Measurements from ENCODE around the gene GLIPR1.
"Not testable (repeated sequence)": the region's sequence is repeated elsewhere in the genome, so short reads cannot be mapped to it uniquely, and the experiment has no call there.

The GLIPR1 gene

DNA sequence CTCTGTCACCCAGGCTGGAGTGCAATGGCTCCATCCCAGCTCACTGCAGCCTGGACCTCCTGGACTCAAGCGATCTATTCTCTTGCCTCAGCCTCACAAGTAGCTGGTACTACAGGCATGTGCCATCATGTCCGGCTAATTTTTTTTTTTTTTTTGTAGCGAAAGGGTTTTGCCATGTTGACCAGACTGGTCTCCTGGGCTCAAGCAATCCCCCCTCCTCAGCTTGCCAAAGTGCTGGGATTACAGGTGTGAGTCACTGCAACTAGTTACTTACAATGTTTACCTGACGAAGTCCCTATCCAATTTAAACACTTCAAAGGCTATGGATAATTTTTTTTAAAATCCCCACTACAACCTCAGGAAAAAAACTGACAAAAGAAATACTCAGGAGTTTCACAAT lies 29.1 kb downstream of the GLIPR1 start:
- Histone ChIP-seq H3K79me1 (ENCODE audit: low read depth, low read length) (peaks cover 2% of the 10 kb centered on the region), H2AK5ac (ENCODE audit: low read depth, low read length) (no peak overlapping the region), H2BK5ac (ENCODE audit: low read length) (no peak overlapping the region), H3K9ac (ENCODE audit: low read depth, low read length, poor library complexity) (no peak overlapping the region), H2BK12ac (ENCODE audit: low read length) (no peak overlapping the region), H3K18ac (ENCODE audit: low read length) (no peak overlapping the region), H3K14ac (ENCODE audit: low read length) (no peak overlapping the region), H3K27me3 (ENCODE audit: control insufficient read depth in 3 of 3, insufficient read depth in 3 of 3, low read depth in 1 of 3, low read length in 3 of 3) (no peaks in the 10 kb centered on the region), H2AFZ (ENCODE audit: low read length) (no peak overlapping the region), H4K8ac (ENCODE audit: low read depth, low read length) (no peak overlapping the region), H4K91ac (ENCODE audit: low read depth, low read length, poor library complexity) (no peak overlapping the region), H3K4ac (ENCODE audit: low read length) (no peak overlapping the region), H3K4me1 (ENCODE audit: control insufficient read depth in 2 of 2, insufficient read depth in 1 of 2, low read depth in 1 of 2, low read length in 2 of 2) (peaks cover 2 to 10% of the 10 kb centered on the region in 2 donors), H3K4me2 (ENCODE audit: insufficient read depth, low read length, poor library complexity, severe bottlenecking) (no peak overlapping the region), H3K27ac (replicated peaks; ENCODE audit: low read length) (no peak overlapping the region), H2BK15ac (ENCODE audit: low read length) (no peak overlapping the region), H3K23ac (ENCODE audit: low read depth, low read length, poor library complexity) (no peak overlapping the region), H3K4me3 (ENCODE audit: low read length in 2 of 2) (no peak overlapping the region), H3K36me3 (replicated peaks in 1 of 2; ENCODE audit: control insufficient read depth in 2 of 2, insufficient read depth in 2 of 2, low read length in 2 of 2) (peaks cover 0 to 45% of the 10 kb centered on the region in 2 donors), H3K9me3 (replicated peaks in 1 of 2; ENCODE audit: control insufficient read depth in 2 of 2, insufficient read depth in 1 of 2, low read depth in 1 of 2, low read length in 2 of 2) (no peaks in the 10 kb centered on the region), H2BK120ac (ENCODE audit: low read depth, low read length) (no peak overlapping the region)
- WGBS, 2 donors (ENCODE audit: extremely low coverage in 2 of 2, insufficient read length in 2 of 2, insufficient replicate concordance in 1 of 2), result no CpG with 5 or more reads among the region's 4 CpGs
- DNase-seq (ENCODE audit: low spot score), result no peak

DNA sequence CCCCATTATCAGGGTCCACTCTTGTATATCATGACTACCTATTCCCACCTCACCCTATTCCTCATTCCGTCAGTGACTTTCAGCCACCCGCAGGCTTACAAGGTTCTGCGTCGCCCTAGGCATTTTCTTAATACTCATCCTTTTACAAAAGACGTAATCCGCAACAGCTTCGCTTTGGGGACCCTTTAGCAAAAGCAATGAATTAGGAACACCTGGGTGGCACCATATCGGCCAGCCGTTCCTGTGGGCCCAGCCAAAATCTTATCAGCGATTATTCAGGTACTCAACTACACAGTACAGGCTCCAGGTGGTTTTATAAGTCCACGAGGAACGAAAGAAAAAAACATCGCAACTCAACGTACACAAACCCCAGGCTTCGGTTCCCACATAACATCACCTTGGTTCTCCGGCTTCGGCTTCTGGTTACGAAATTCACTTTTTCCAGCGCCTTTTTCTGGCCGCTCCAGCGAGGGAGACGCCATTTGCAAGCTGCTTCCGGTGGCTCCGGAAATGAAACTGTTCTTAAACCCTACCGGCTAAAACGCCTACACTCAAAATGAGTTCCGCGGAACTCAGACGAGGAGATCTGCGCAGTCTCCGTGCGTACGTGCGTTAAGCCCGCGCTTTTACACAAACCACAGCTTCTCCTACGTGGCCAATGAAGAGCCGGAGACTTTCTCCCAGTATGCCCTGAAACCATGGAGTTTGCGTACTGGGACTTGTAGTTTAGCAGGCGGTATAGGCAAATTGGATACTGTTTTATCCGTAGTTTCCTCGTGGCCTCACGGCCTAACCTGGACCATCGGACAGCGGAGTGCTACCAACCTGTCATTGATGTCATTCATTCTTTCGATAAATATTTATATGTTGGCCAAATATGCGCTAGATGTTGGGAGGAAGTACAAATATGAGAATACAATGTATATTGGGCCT lies 30.8 kb downstream of the GLIPR1 start, which contains the start of gene KRR1:
Gene KRR1 (minus strand): TSS at position 494 of the 933 bp plus-strand sequence. CDS start 12 bp downstream, at position 482.
- Histone ChIP-seq H4K91ac (ENCODE audit: low read depth, low read length, poor library complexity) (no peak within 1 kb of the TSS), H3K23ac (ENCODE audit: low read depth, low read length, poor library complexity) (no peak within 1 kb of the TSS), H3K27ac (replicated peaks; ENCODE audit: low read length) (no peak within 1 kb of the TSS), H2BK12ac (ENCODE audit: low read length) (no peak within 1 kb of the TSS), H3K14ac (ENCODE audit: low read length) (no peak within 1 kb of the TSS), H2BK120ac (ENCODE audit: low read depth, low read length) (no peak within 1 kb of the TSS), H3K36me3 (replicated peaks in 1 of 2; ENCODE audit: control insufficient read depth in 2 of 2, insufficient read depth in 2 of 2, low read length in 2 of 2) (peaks cover 0 to 27% of the 10 kb centered on the region in 2 donors), H2AK5ac (ENCODE audit: low read depth, low read length) (no peak within 1 kb of the TSS), H2BK15ac (ENCODE audit: low read length) (no peak within 1 kb of the TSS), H3K9me3 (replicated peaks in 1 of 2; ENCODE audit: control insufficient read depth in 2 of 2, insufficient read depth in 1 of 2, low read depth in 1 of 2, low read length in 2 of 2) (no peaks in the 10 kb centered on the region), H2AFZ (ENCODE audit: low read length) (peak within 1 kb of the TSS; percentile 84), H3K27me3 (ENCODE audit: control insufficient read depth in 3 of 3, insufficient read depth in 3 of 3, low read depth in 1 of 3, low read length in 3 of 3) (no peaks in the 10 kb centered on the region), H2BK5ac (ENCODE audit: low read length) (no peak within 1 kb of the TSS), H3K4me2 (ENCODE audit: insufficient read depth, low read length, poor library complexity, severe bottlenecking) (peak within 1 kb of the TSS; percentile 55), H3K4ac (ENCODE audit: low read length) (no peak within 1 kb of the TSS), H3K4me3 (ENCODE audit: low read length in 2 of 2) (peak within 1 kb of the TSS; percentile 68 to 86), H4K8ac (ENCODE audit: low read depth, low read length) (no peak within 1 kb of the TSS), H3K9ac (ENCODE audit: low read depth, low read length, poor library complexity) (peak within 1 kb of the TSS; percentile 70), H3K18ac (ENCODE audit: low read length) (no peak within 1 kb of the TSS), H3K4me1 (ENCODE audit: control insufficient read depth in 2 of 2, insufficient read depth in 1 of 2, low read depth in 1 of 2, low read length in 2 of 2) (peaks cover 2 to 10% of the 10 kb centered on the region in 2 donors), H3K79me1 (ENCODE audit: low read depth, low read length) (peaks cover 2% of the 10 kb centered on the region)
- no CpG with 5 or more reads among the region's 47 CpGs for WGBS, 2 donors (ENCODE audit: extremely low coverage in 2 of 2, insufficient read length in 2 of 2, insufficient replicate concordance in 1 of 2)
- peak; percentile 91 for DNase-seq (ENCODE audit: low spot score)

DNA sequence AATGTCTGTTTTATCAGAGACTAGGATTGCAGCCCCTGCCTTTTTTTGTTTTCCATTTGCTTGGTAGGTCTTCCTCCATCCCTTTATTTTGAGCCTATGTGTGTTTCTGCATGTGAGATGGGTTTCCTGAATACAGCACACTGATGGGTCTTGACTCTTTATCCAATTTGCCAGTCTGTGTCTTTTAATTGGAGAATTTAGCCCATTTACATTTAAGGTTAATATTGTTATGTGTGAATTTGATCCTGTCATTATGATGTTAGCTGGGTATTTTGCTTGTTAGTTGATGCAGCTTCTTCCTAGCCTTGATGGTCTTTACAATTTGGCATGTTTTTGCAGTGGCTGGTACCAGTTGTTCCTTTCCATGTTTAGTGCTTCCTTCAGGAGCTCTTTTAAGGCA lies 40.7 kb downstream of the GLIPR1 start:
- not testable (repeated sequence) for H2BK12ac ChIP-seq (ENCODE audit: low read length); H3K36me3 ChIP-seq (replicated peaks in 1 of 2; ENCODE audit: control insufficient read depth in 2 of 2, insufficient read depth in 2 of 2, low read length in 2 of 2); H3K18ac ChIP-seq (ENCODE audit: low read length); H3K9ac ChIP-seq (ENCODE audit: low read depth, low read length, poor library complexity); H3K14ac ChIP-seq (ENCODE audit: low read length); H3K4me1 ChIP-seq (ENCODE audit: control insufficient read depth in 2 of 2, insufficient read depth in 1 of 2, low read depth in 1 of 2, low read length in 2 of 2); H3K4me3 ChIP-seq (ENCODE audit: low read length in 2 of 2); H4K91ac ChIP-seq (ENCODE audit: low read depth, low read length, poor library complexity); H3K27me3 ChIP-seq (ENCODE audit: control insufficient read depth in 3 of 3, insufficient read depth in 3 of 3, low read depth in 1 of 3, low read length in 3 of 3); H2AFZ ChIP-seq (ENCODE audit: low read length); H3K9me3 ChIP-seq (replicated peaks in 1 of 2; ENCODE audit: control insufficient read depth in 2 of 2, insufficient read depth in 1 of 2, low read depth in 1 of 2, low read length in 2 of 2); H2BK120ac ChIP-seq (ENCODE audit: low read depth, low read length); H2BK5ac ChIP-seq (ENCODE audit: low read length); DNase-seq (ENCODE audit: low spot score); H2AK5ac ChIP-seq (ENCODE audit: low read depth, low read length); H3K79me1 ChIP-seq (ENCODE audit: low read depth, low read length); H3K27ac ChIP-seq (replicated peaks; ENCODE audit: low read length); H2BK15ac ChIP-seq (ENCODE audit: low read length); H3K23ac ChIP-seq (ENCODE audit: low read depth, low read length, poor library complexity); H3K4me2 ChIP-seq (ENCODE audit: insufficient read depth, low read length, poor library complexity, severe bottlenecking); H4K8ac ChIP-seq (ENCODE audit: low read depth, low read length); H3K4ac ChIP-seq (ENCODE audit: low read length)

DNA sequence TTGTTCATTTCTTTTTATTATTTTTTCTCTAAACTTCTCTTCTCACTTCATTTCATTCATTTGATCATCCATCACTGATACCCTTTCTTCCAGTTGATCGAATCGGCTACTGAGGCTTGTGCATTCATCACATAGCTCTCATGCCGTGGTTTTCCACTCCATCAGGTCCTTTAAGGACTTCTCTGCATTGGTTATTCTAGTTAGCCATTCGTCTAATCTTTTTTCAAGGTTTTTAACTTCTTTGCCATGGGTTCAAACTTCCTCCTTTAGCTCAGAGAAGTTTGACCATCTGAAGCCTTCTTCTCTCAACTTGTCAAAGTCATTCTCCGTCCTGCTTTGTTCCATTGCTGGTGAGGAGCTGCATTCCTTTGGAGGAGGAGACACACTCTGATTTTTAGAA lies 41.6 kb downstream of the GLIPR1 start:
- not testable (repeated sequence) for H3K9ac ChIP-seq (ENCODE audit: low read depth, low read length, poor library complexity); H2AK5ac ChIP-seq (ENCODE audit: low read depth, low read length); H2BK12ac ChIP-seq (ENCODE audit: low read length); H3K79me1 ChIP-seq (ENCODE audit: low read depth, low read length); H3K36me3 ChIP-seq (replicated peaks in 1 of 2; ENCODE audit: control insufficient read depth in 2 of 2, insufficient read depth in 2 of 2, low read length in 2 of 2); H3K4me3 ChIP-seq (ENCODE audit: low read length in 2 of 2); H4K91ac ChIP-seq (ENCODE audit: low read depth, low read length, poor library complexity); H3K4ac ChIP-seq (ENCODE audit: low read length); H2BK5ac ChIP-seq (ENCODE audit: low read length); H3K4me2 ChIP-seq (ENCODE audit: insufficient read depth, low read length, poor library complexity, severe bottlenecking); DNase-seq (ENCODE audit: low spot score); H3K18ac ChIP-seq (ENCODE audit: low read length); H3K23ac ChIP-seq (ENCODE audit: low read depth, low read length, poor library complexity); H3K27ac ChIP-seq (replicated peaks; ENCODE audit: low read length); H4K8ac ChIP-seq (ENCODE audit: low read depth, low read length); H3K9me3 ChIP-seq (replicated peaks in 1 of 2; ENCODE audit: control insufficient read depth in 2 of 2, insufficient read depth in 1 of 2, low read depth in 1 of 2, low read length in 2 of 2); H3K4me1 ChIP-seq (ENCODE audit: control insufficient read depth in 2 of 2, insufficient read depth in 1 of 2, low read depth in 1 of 2, low read length in 2 of 2); H2BK120ac ChIP-seq (ENCODE audit: low read depth, low read length); H3K27me3 ChIP-seq (ENCODE audit: control insufficient read depth in 3 of 3, insufficient read depth in 3 of 3, low read depth in 1 of 3, low read length in 3 of 3); H2BK15ac ChIP-seq (ENCODE audit: low read length); H2AFZ ChIP-seq (ENCODE audit: low read length); H3K14ac ChIP-seq (ENCODE audit: low read length)
- WGBS, 2 donors (ENCODE audit: extremely low coverage in 2 of 2, insufficient read length in 2 of 2, insufficient replicate concordance in 1 of 2), result no CpG with 5 or more reads among the region's 5 CpGs
